Measurements from ENCODE around the gene RGS3.
"Not testable (repeated sequence)": the region's sequence is repeated elsewhere in the genome, so short reads cannot be mapped to it uniquely, and the experiment has no call there.

The RGS3 gene

GRCh38 chr9:113463418-113464285 is at the start of gene RGS3:
Gene RGS3, plus strand, starts transcription at chr9:113463727. Its CDS starts 76 bp downstream, at chr9:113463803.
- DNase-seq, result peak; percentile 88

GRCh38 chr9:113416149-113416721 is 47.3 kb upstream of the RGS3 start:
- DNase-seq, result no peak

- no peak for DNase-seq
These were observed 46.2 kb upstream of the RGS3 start for GRCh38 chr9:113417370-113417769.

GRCh38 chr9:113421726-113422125 is 41.8 kb upstream of the RGS3 start:
- DNase-seq, result no peak

- DNase-seq, result no peak
These were observed 38.5 kb upstream of the RGS3 start for GRCh38 chr9:113425072-113425471.

GRCh38 chr9:113426701-113427100 is 36.8 kb upstream of the RGS3 start:
- DNase-seq, result no peak

GRCh38 chr9:113427629-113428028 is 35.9 kb upstream of the RGS3 start:
- no peak for DNase-seq

- DNase-seq, result no peak
These were observed 35.4 kb upstream of the RGS3 start for GRCh38 chr9:113428062-113428615.

GRCh38 chr9:113431191-113431590 is 32.3 kb upstream of the RGS3 start:
- DNase-seq, result no peak

- DNase-seq, result no peak
These were observed 26.6 kb upstream of the RGS3 start for GRCh38 chr9:113436728-113437515.

GRCh38 chr9:113437716-113438115 is 25.8 kb upstream of the RGS3 start:
- not testable (repeated sequence) for DNase-seq

- DNase-seq, result peak; percentile 39
These were observed 18.8 kb upstream of the RGS3 start for GRCh38 chr9:113444736-113445135.

GRCh38 chr9:113446323-113446740 is 17.2 kb upstream of the RGS3 start:
- peak; percentile 57 for DNase-seq

GRCh38 chr9:113449376-113449775 is 14.2 kb upstream of the RGS3 start:
- no peak for DNase-seq

GRCh38 chr9:113452113-113452605 is 11.4 kb upstream of the RGS3 start:
- DNase-seq, result no peak

- DNase-seq, result no peak
These were observed 8.4 kb upstream of the RGS3 start for GRCh38 chr9:113454914-113455761.

GRCh38 chr9:113456235-113456634 is 7.3 kb upstream of the RGS3 start:
- DNase-seq, result no peak

GRCh38 chr9:113461285-113461684 is 2.2 kb upstream of the RGS3 start:
- no peak for DNase-seq

GRCh38 chr9:113461943-113462342 is 1.6 kb upstream of the RGS3 start:
- DNase-seq, result no peak

GRCh38 chr9:113462781-113463286 is 693 bp upstream of the RGS3 start:
- DNase-seq, result no peak

- no peak for DNase-seq
These were observed 746 bp downstream of the RGS3 start for GRCh38 chr9:113464286-113464660.

- peak; percentile 54 for DNase-seq
These were observed 2.1 kb downstream of the RGS3 start for GRCh38 chr9:113465599-113466140.

Data from NCI-H2171 treated with DMSO at 0.1 percent for 48 hours (cell line).